ENCODE measurements around the gene MEDAG. TPM values are rescaled to one million over a fixed set of nuclear protein-coding genes. Genes with fewer than 3 reads are reported as not detected.

The MEDAG gene
- total RNA-seq, 1 donor from 2014 or later, result not detected

DNA sequence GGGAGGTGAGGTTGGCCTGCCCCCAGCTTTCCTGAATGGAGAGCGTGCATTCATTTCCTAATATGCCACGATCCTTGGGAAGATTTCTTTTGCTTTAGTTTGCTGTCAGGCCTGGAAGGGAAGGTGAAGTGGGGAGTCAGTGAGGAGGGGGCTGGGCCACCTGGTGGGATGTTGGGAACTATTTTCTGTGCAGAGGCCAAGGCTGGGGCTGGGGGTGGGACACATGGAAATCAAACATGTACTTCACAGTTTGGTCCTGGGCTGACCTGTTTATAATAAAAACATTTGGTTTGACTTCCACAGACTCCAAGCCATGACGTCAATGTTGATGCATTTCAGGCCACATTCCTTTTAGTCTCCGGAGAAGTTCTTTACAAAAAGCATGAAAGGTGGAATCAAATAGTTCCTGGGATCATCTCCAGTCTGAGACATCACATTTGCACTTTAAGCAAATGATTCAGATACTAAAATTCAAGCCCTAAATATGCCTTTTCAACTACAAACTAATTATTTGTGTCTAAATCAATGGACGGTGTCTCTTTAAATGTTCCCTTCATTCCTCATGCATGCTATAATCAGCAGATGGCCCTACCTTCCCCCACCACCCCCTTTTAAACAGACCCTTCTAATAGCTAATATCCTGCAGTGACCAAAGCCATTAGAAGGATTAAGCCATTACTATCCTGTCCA, 41.5 kb upstream of the MEDAG start:
- no peak overlapping the region for H3K27ac ChIP-seq
- H3K4me1 Mint-ChIP-seq, result peaks cover 44% of the 10 kb centered on the region
- H3K27me3 ChIP-seq, result peaks cover 23% of the 10 kb centered on the region
- no peaks in the 10 kb centered on the region for H4K20me1 ChIP-seq (ENCODE audit: low read depth)
- H3K27me3 Mint-ChIP-seq (ENCODE audit: insufficient read depth, low read depth), result peaks cover 7% of the 10 kb centered on the region
- peak overlapping the region; percentile 29 for H3K4me3 Mint-ChIP-seq
- H3K9ac ChIP-seq, result no peak overlapping the region
- no peak overlapping the region for H2AFZ ChIP-seq (replicated peaks)
- peak overlapping the region; percentile 23 for H3K4me2 ChIP-seq
- no peak overlapping the region for H3K4me3 ChIP-seq
- no peaks in the 10 kb centered on the region for H3K9me3 ChIP-seq (ENCODE audit: low read depth)
- peaks cover 8% of the 10 kb centered on the region for H3F3A ChIP-seq (ENCODE audit: low read depth)
- H3K27ac Mint-ChIP-seq, result peak overlapping the region; percentile 86
- peaks cover 29% of the 10 kb centered on the region for H3K4me1 ChIP-seq
- DNase-seq (ENCODE audit: low spot score), result peak; percentile 18
- no peaks in the 10 kb centered on the region for H3K36me3 ChIP-seq
- TF ChIP-seq, protein P1, sequence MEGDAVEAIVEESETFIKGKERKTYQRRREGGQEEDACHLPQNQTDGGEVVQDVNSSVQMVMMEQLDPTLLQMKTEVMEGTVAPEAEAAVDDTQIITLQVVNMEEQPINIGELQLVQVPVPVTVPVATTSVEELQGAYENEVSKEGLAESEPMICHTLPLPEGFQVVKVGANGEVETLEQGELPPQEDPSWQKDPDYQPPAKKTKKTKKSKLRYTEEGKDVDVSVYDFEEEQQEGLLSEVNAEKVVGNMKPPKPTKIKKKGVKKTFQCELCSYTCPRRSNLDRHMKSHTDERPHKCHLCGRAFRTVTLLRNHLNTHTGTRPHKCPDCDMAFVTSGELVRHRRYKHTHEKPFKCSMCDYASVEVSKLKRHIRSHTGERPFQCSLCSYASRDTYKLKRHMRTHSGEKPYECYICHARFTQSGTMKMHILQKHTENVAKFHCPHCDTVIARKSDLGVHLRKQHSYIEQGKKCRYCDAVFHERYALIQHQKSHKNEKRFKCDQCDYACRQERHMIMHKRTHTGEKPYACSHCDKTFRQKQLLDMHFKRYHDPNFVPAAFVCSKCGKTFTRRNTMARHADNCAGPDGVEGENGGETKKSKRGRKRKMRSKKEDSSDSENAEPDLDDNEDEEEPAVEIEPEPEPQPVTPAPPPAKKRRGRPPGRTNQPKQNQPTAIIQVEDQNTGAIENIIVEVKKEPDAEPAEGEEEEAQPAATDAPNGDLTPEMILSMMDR (IDR thresholded peaks at IDR 0.05), result no peak
- TF ChIP-seq EZH2 (IDR thresholded peaks at IDR 0.05) (no peak), EZH2phosphoT487 (IDR thresholded peaks at IDR 0.05) (no peak)
- H3K79me2 ChIP-seq (ENCODE audit: low read depth), result no peaks in the 10 kb centered on the region
- H3K36me3 Mint-ChIP-seq, result no peaks in the 10 kb centered on the region
- no peaks in the 10 kb centered on the region for H3K9me3 Mint-ChIP-seq

DNA sequence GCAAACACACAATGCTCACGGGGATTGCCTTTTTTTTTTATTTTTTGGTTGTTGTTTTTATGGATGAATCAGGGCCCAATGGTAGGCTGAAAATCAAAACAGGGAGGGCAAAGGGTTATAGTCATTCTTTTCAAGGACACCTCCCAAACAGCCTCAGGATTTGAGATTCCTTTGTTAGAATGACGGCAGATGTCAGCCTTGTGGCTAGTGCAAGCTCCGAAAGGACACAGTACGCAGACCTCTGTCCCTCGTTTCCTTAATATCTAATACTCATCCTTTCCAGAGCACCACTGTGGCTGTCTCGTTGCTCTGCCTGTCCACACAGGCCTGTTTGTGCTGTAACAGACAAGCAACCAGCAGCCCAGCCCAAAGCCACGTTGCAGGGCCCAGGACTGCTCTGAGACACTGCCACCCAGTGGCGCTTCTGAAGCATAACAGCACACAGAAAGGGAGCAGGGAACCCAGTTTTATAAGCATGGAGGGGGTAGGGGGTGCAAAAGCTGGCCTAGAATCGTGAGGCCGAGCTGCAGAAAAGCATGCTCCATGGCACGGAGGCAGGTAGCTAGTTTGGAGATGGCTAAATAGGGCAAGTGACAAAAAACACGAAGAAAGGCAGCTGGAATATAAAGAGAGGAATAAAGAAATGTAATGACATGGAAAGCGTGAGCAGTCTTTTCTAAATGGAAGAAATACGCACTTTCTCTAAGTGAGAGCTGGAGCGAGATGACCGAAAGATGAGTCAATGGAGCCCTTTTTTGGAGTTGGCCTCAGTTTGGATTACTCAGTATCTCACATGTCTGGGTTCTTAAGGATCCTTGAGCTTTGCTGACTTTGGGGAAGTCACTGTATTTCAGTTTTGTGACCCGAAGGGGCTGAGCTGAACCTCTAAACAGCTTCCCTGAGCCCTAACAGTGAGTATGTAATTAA, 40.7 kb upstream of the MEDAG start:
- no peak overlapping the region for H3K9ac ChIP-seq
- no peak overlapping the region for H3K4me3 ChIP-seq
- H3K4me1 Mint-ChIP-seq, result peaks cover 51% of the 10 kb centered on the region

DNA sequence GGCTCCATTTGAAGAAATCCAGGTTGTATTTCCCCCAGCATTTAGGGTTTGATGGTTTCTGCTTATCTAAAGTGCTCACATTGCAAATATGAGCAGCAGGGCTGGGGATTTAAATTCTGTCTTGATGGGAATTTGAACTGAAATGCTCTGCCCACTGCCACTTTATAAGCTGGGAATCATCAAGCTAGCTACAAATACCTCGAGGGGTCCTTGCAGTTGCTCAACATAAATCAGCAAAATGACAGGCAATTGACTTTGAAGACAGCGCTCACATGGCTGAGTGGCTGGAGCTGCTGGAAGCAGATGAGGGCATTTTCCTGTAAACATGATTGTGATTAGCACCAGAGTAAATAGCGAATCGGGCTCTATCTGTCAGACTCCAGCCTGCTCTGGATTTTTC, 39.4 kb upstream of the MEDAG start:
- Mint-ChIP-seq H3K27me3 (ENCODE audit: insufficient read depth, low read depth) (peaks cover 9% of the 10 kb centered on the region), H3K4me1 (peaks cover 64% of the 10 kb centered on the region), H3K27ac (no peak overlapping the region), H3K9me3 (no peaks in the 10 kb centered on the region), H3K36me3 (no peaks in the 10 kb centered on the region), H3K4me3 (no peak overlapping the region)
- Histone ChIP-seq H3K4me2 (no peak overlapping the region), H4K20me1 (ENCODE audit: low read depth) (no peaks in the 10 kb centered on the region), H2AFZ (replicated peaks) (no peak overlapping the region), H3K27ac (no peak overlapping the region), H3K27me3 (peaks cover 23% of the 10 kb centered on the region), H3K4me3 (no peak overlapping the region), H3F3A (ENCODE audit: low read depth) (peaks cover 5% of the 10 kb centered on the region), H3K9ac (no peak overlapping the region), H3K9me3 (ENCODE audit: low read depth) (no peaks in the 10 kb centered on the region), H3K36me3 (no peaks in the 10 kb centered on the region), H3K79me2 (ENCODE audit: low read depth) (no peaks in the 10 kb centered on the region), H3K4me1 (peaks cover 29% of the 10 kb centered on the region)
- DNase-seq (ENCODE audit: low spot score), result no peak
- TF ChIP-seq EZH2 (IDR thresholded peaks at IDR 0.05) (no peak), EZH2phosphoT487 (IDR thresholded peaks at IDR 0.05) (no peak)
- TF ChIP-seq, protein P1 (IDR thresholded peaks at IDR 0.05), result no peak

More for the DNA sequence above, 40.7 kb upstream of the MEDAG start:
- peaks cover 23% of the 10 kb centered on the region for H3K27me3 ChIP-seq
- Mint-ChIP-seq H3K4me3 (peak overlapping the region; percentile 3), H3K27me3 (ENCODE audit: insufficient read depth, low read depth) (peaks cover 7% of the 10 kb centered on the region), H3K27ac (peak overlapping the region; percentile 86), H3K36me3 (no peaks in the 10 kb centered on the region), H3K9me3 (no peaks in the 10 kb centered on the region)
- H2AFZ ChIP-seq (replicated peaks), result peak overlapping the region; percentile 77
- peak; percentile 90 for DNase-seq (ENCODE audit: low spot score)
- H3K4me2 ChIP-seq, result peak overlapping the region; percentile 2
- peaks cover 29% of the 10 kb centered on the region for H3K4me1 ChIP-seq
- H3K36me3 ChIP-seq, result no peaks in the 10 kb centered on the region
- H3F3A ChIP-seq (ENCODE audit: low read depth), result peaks cover 5% of the 10 kb centered on the region
- no peaks in the 10 kb centered on the region for H3K79me2 ChIP-seq (ENCODE audit: low read depth)
- H4K20me1 ChIP-seq (ENCODE audit: low read depth), result no peaks in the 10 kb centered on the region
- H3K9me3 ChIP-seq (ENCODE audit: low read depth), result no peaks in the 10 kb centered on the region
- no peak for TF ChIP-seq EZH2 (IDR thresholded peaks at IDR 0.05)
- TF ChIP-seq, protein P1 (IDR thresholded peaks at IDR 0.05), result peak; percentile 98
- no peak overlapping the region for H3K27ac ChIP-seq
